ENCODE measurements around the gene CWC27.

DNA sequence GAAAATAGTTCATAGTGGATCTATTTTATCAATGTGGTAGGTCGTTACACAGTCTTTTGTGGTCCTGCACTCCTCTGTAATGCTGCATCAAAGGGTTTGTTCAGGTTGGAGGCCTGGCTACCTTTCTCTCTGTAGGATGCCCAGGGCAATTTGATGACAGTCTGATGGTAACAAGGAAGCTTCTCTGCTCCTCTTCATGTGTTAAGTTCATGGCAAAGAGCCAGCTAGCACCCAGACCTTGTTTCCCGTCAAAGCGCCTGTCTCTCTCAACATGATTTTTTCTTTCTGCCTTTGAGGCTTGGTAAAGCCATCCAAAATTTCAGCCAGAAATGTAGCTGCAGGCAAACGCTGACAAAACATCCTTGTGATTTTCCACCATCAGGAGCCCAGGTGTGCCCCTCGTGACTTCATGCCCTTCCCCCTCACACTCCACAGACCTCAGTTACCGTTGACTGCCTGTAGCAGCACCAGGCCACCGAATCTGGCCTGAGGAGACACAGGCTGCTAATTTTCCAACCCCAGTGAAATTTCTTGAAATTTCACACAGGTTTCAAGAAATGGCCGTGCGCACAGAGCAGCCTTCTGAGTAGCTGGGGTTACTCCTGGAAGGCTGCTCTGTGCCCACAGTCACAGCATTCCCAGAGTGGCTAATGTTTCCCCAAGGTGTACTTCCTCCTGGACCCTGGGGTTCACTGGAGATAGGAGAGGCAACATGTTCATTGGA is 292.7 kb downstream of the CWC27 start:
- TF ChIP-seq FOXK2 (IDR thresholded peaks at IDR 0.05), result no peak
- TF ChIP-seq BHLHE40 (IDR thresholded peaks at IDR 0.05; ENCODE audit: borderline replicate concordance), result no peak
- no peak for TF ChIP-seq ELF4 (IDR thresholded peaks at IDR 0.05)
- TF ChIP-seq SP1 (IDR thresholded peaks at IDR 0.05), result no peak
- no peak for TF ChIP-seq CTBP1 (IDR thresholded peaks at IDR 0.05; ENCODE audit: borderline replicate concordance)
- TF ChIP-seq HDGF (IDR thresholded peaks at IDR 0.05; ENCODE audit: borderline replicate concordance), result no peak
- no peak for TF ChIP-seq SUZ12 (IDR thresholded peaks at IDR 0.05)
- TF ChIP-seq ZNF384 (IDR thresholded peaks at IDR 0.05), result no peak
- no peak for TF ChIP-seq LEF1 (IDR thresholded peaks at IDR 0.05; ENCODE audit: borderline replicate concordance)
- TF ChIP-seq FOXA1 (IDR thresholded peaks at IDR 0.05), result no peak
- TF ChIP-seq NFRKB (IDR thresholded peaks at IDR 0.05), result no peak

All from HEK293T (cell line).